ENCODE data around the gene PACS2. TPM values are rescaled to one million over a fixed set of nuclear protein-coding genes. Genes with fewer than 3 reads are reported as not detected.

PACS2 gene
- total RNA-seq, 2 donors from 2014 or later, result 35.2 to 36.9 TPM

Other genes starting within 250 kb of the PACS2 start
- gene GPR132, start 249.3 kb upstream of the PACS2 start, total RNA-seq, result 10 to 100 TPM; 24.9 to 32.6 TPM
- 10 to 100 TPM in 1 of 2 donors, 1 to 10 TPM in 1; 4.3 to 10.5 TPM for gene JAG2, start 146.0 kb upstream of the PACS2 start, total RNA-seq
- gene NUDT14, start 133.4 kb upstream of the PACS2 start, total RNA-seq, result 10 to 100 TPM; 20.0 to 22.6 TPM
- gene BTBD6, start 66.2 kb upstream of the PACS2 start, total RNA-seq, result 10 to 100 TPM; 15.9 to 22.8 TPM
- gene BRF1, start 13.7 kb upstream of the PACS2 start, total RNA-seq, result 10 to 100 TPM; 38.2 to 41.7 TPM
- 1 to 10 TPM; 2.0 to 4.6 TPM for gene TEX22, start 83.8 kb downstream of the PACS2 start, total RNA-seq
- 100 to 1,000 TPM; 121 to 137 TPM for gene MTA1, start 105.1 kb downstream of the PACS2 start, total RNA-seq
- gene CRIP2, start 160.1 kb downstream of the PACS2 start, total RNA-seq, result under 1 TPM; 0.27 to 0.34 TPM
- gene CRIP1, start 172.1 kb downstream of the PACS2 start, total RNA-seq, result 100 to 1,000 TPM; 200 to 214 TPM
- gene TEDC1, start 176.5 kb downstream of the PACS2 start, total RNA-seq, result 10 to 100 TPM; 32.6 to 34.1 TPM
- gene TMEM121, start 211.8 kb downstream of the PACS2 start, total RNA-seq, result 10 to 100 TPM in 1 of 2 donors, 1 to 10 TPM in 1; 2.2 to 10.2 TPM

Measured in activated naive CD4-positive, alpha-beta T cell treated with anti-CD3 and anti-CD28 coated beads, Interleukin-2, amount 50 U/mL, for 72 hours (primary cell).